OCI-LY1 (cell line): ENCODE results near the gene FKBP1A.

ENCODE experiments used
- H2AFZ ChIP-seq: fragments of 200-600 bp; sonication (generic), shearing (Covaris generic); 2 replicates; pipeline ENCODE4 v1.6.0; 2014; ENCODE audit warnings: antibody characterized with exemption, mild to moderate bottlenecking, low read length
- H3F3A ChIP-seq: fragments of 200-600 bp; sonication (generic), shearing (Covaris generic); 2 replicates; pipeline ENCODE4 v1.6.0; 2014; ENCODE audit warnings: mild to moderate bottlenecking, antibody characterized with exemption, low read length, moderate library complexity; ENCODE audit not compliant: insufficient read depth
- H3K27ac ChIP-seq: fragments of 200-600 bp; sonication (generic); 2 replicates; pipeline ENCODE4 v1.5.1; 2014; ENCODE audit warnings: low read length, mixed run types, mild to moderate bottlenecking, low read depth; ENCODE audit not compliant: poor library complexity, severe bottlenecking
- H3K27me3 ChIP-seq: fragments of 200-600 bp; sonication (generic); 2 replicates; pipeline ENCODE4 v1.6.0; 2014; ENCODE audit warnings: antibody characterized with exemption, mild to moderate bottlenecking, low read length, moderate library complexity; ENCODE audit not compliant: insufficient read depth
- H3K36me3 ChIP-seq: fragments of 200-600 bp; sonication (generic); 2 replicates; pipeline ENCODE4 v1.6.1; 2014; ENCODE audit warnings: mild to moderate bottlenecking, antibody characterized with exemption, low read length, moderate library complexity, mixed read lengths; ENCODE audit not compliant: insufficient read depth
- H3K4me1 ChIP-seq: fragments of 200-600 bp; sonication (generic); 2 replicates; pipeline ENCODE4 v1.5.1; 2014; ENCODE audit warnings: mild to moderate bottlenecking, low read length, moderate library complexity; ENCODE audit not compliant: insufficient read depth, severe bottlenecking
- H3K4me2 ChIP-seq: fragments of 200-600 bp; sonication (generic), shearing (Covaris generic); 2 replicates; pipeline ENCODE4 v1.6.1; 2014; ENCODE audit warnings: low read length
- H3K4me3 ChIP-seq: fragments of 200-600 bp; sonication (generic); 2 replicates; pipeline ENCODE4 v1.5.1; 2014; ENCODE audit warnings: low read length, low read depth, mild to moderate bottlenecking, mixed read lengths; ENCODE audit not compliant: poor library complexity, severe bottlenecking
- H3K79me2 ChIP-seq: fragments of 200-600 bp; shearing (Covaris generic); 2 replicates; pipeline ENCODE4 v1.6.1; 2016; ENCODE audit warnings: mixed run types, low read length, mixed read lengths; ENCODE audit not compliant: insufficient read depth
- H3K9ac ChIP-seq: fragments of 200-600 bp; sonication (generic), shearing (Covaris generic); 2 replicates; pipeline ENCODE4 v1.6.1; 2014; ENCODE audit warnings: mild to moderate bottlenecking, low read length, mixed read lengths
- H3K9me2 ChIP-seq: fragments of 200-600 bp; sonication (generic), shearing (Covaris generic); 2 replicates; pipeline ENCODE4 v1.6.1; 2014; ENCODE audit warnings: low read depth, mild to moderate bottlenecking, low read length, mixed read lengths
- H3K9me3 ChIP-seq: fragments of 200-600 bp; shearing (Covaris generic); 2 replicates; pipeline ENCODE4 v1.6.1; 2014; ENCODE audit warnings: low read length, mixed read lengths
- H4K20me1 ChIP-seq: fragments of 200-600 bp; sonication (generic), shearing (Covaris generic); 2 replicates; pipeline ENCODE4 v1.6.0; 2016; ENCODE audit warnings: mild to moderate bottlenecking, low read length; ENCODE audit not compliant: insufficient read depth
- EZH2 ChIP-seq: fragments of 200-600 bp; sonication (generic), shearing (Covaris generic); IDR thresholded peaks from 2 replicates; pipeline ENCODE4 v1.8.0; 2017; ENCODE audit warnings: borderline replicate concordance, mixed run types, mild to moderate bottlenecking, antibody characterized with exemption, low read length, moderate library complexity, mixed read lengths
- TF ChIP-seq, protein P1 (sequence below): fragments of 200-600 bp; sonication (generic), shearing (Covaris generic); IDR thresholded peaks from 2 replicates; pipeline ENCODE4 v1.5.1; 2017; ENCODE audit warnings: mild to moderate bottlenecking, antibody characterized with exemption, low read length, moderate library complexity, mixed read lengths

FKBP1A gene

DNA sequence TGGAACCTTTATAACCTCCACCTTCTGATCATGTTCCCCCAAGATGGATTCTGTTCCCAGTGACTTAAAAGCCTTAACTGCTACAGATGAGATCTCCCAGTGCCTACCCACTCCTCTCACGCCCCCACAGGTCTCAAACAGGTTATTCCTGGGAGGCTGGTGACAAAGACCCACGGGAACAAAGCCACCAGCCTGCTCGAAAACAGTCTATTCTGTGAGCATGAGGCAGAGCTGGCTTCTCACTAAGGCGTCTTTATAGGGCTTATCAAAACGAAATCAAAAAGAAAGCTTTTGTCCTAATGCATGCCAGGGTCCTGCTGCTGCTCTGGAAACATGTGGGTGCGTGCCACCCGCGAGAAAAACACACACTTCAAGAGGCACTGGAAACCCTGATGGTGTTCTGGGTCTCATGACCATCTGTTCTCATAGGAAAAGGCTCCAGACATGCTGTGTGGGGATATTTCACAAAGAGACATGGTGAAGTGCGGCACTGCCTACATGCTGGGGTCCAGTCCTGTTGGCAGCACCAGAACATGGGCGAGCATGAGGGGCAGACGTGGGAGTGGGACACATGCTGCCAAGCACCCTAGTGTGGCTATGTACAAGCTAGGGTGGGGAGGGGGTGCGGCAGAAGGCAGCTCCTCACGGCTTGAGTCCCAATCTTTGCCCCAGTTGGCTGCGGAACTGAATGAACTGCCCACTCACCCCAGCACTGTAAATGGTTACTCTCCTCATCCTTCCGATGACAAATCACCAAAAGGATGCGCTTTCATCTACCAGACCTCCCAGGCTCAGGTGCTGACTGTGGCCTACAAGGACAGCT is 2.1 kb downstream of the FKBP1A start:
- H4K20me1 ChIP-seq, result 0 out of 2 replicates have a peak, but pooled peaks cover 3% of the 10 kb centered on the region
- peaks cover 50% of the 10 kb centered on the region for H3K4me1 ChIP-seq
- TF ChIP-seq EZH2, result no peak
- TF ChIP-seq, protein P1, sequence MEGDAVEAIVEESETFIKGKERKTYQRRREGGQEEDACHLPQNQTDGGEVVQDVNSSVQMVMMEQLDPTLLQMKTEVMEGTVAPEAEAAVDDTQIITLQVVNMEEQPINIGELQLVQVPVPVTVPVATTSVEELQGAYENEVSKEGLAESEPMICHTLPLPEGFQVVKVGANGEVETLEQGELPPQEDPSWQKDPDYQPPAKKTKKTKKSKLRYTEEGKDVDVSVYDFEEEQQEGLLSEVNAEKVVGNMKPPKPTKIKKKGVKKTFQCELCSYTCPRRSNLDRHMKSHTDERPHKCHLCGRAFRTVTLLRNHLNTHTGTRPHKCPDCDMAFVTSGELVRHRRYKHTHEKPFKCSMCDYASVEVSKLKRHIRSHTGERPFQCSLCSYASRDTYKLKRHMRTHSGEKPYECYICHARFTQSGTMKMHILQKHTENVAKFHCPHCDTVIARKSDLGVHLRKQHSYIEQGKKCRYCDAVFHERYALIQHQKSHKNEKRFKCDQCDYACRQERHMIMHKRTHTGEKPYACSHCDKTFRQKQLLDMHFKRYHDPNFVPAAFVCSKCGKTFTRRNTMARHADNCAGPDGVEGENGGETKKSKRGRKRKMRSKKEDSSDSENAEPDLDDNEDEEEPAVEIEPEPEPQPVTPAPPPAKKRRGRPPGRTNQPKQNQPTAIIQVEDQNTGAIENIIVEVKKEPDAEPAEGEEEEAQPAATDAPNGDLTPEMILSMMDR, result no peak
- no peaks in the 10 kb centered on the region for H3K27me3 ChIP-seq
- no peaks in the 10 kb centered on the region for H3F3A ChIP-seq
- H3K4me3 ChIP-seq, result peak overlapping the region; percentile 87
- peak overlapping the region; percentile 91 for H3K4me2 ChIP-seq
- peak overlapping the region; percentile 63 for H3K27ac ChIP-seq
- H3K9me2 ChIP-seq, result no peaks in the 10 kb centered on the region
- H3K79me2 ChIP-seq, result peaks cover 64% of the 10 kb centered on the region
- peak overlapping the region; percentile 86; the same call in 1 of the 2 replicates for H3K9ac ChIP-seq
- H3K9me3 ChIP-seq, result no peaks in the 10 kb centered on the region
- peaks cover 5% of the 10 kb centered on the region; the same call in 1 of the 2 replicates for H3K36me3 ChIP-seq
- H2AFZ ChIP-seq, result no peak overlapping the region

DNA sequence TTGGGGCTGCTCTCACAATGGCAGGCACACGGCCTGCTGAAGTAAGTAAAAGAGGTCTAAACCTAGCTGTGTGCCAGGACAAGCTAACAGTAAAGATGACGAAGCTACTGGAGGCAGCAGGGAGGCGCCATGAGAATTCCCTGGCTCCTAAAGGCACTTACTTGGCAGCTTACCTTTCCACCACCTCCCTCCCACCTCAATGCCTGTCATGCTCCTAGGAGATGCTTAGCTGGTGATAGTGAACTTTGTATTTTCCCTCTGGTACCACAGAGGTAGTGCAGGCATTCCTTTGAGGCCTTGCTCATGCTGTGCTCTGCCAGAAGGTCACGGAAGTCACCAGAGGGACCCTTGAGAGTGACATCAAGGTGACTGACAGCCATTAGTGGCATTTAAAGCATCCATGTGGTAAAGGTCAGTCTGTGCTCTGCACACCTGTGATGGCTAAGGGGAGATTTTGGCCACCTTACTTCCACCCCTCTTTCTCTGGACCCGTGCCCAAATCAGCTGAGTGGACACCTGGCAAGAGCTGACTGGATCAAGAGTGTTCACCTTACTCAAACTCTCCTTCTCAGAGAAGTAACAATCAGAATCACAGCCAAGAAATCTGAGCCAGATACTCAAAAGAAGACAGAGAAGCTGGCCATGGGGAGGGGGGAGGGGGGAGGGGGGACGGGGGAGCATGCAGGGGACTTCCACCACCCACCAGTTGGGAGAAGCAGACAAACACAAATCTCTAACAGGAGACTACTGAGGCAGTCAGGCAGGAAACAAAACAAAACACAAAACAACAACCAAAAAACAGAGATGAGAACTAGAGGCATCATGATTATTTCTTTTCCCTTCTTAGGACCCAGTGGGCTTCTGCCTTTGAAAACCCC is 2.9 kb downstream of the FKBP1A start:
- Histone ChIP-seq H3K9me2 (no peaks in the 10 kb centered on the region), H3K4me2 (peak overlapping the region; percentile 91), H3F3A (no peaks in the 10 kb centered on the region), H3K79me2 (peaks cover 72% of the 10 kb centered on the region), H3K27me3 (no peaks in the 10 kb centered on the region), H3K27ac (peak overlapping the region; percentile 63), H2AFZ (no peak overlapping the region), H4K20me1 (0 out of 2 replicates have a peak, but pooled peaks cover 3% of the 10 kb centered on the region), H3K36me3 (peaks cover 9% of the 10 kb centered on the region; the same call in 1 of the 2 replicates), H3K9me3 (no peaks in the 10 kb centered on the region), H3K4me3 (peak overlapping the region; percentile 87), H3K9ac (peak overlapping the region; percentile 86; the same call in 1 of the 2 replicates), H3K4me1 (peaks cover 50% of the 10 kb centered on the region)
- TF ChIP-seq, protein P1, result no peak
- TF ChIP-seq EZH2, result no peak

DNA sequence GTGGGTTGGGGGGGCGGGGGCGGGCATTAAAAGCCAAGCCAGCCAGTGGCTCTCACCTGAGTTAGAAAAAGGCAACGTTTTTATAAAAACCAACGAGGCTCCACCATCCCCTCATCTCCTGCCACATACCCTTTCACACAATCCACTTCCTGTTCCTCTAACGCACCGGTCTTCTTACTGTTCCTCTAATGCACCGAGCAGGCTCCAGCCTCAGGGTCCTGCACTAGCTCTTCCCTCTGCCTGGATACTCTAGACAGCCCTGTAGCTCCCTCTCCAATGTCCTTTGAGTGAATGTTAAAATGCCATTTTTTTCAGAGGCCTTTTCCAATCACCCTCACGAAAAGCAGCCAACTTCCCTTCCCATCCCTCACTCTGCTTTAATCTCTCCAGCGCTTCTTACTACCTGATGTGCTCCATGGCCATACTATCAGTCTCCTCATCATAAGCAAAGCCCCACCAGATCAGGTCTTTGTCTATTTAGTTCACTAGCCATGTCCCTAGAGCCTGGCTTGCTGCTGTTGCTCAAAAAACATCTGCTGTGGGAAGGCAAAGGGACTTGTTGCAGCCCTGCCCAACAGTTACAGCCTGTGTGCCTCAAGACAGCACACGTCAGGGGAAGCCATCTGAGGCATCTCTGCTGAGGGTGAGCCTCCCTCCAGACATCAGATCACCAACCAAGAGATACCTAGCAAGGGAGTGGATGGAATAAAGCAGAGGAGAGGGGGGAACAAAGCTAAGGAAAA is 3.9 kb downstream of the FKBP1A start:
- Histone ChIP-seq H3K36me3 (peaks cover 14% of the 10 kb centered on the region; the same call in 1 of the 2 replicates), H3K4me1 (peaks cover 50% of the 10 kb centered on the region), H2AFZ (no peak overlapping the region), H3K9me3 (no peaks in the 10 kb centered on the region), H3K27ac (peak overlapping the region; percentile 55), H3K9me2 (no peaks in the 10 kb centered on the region), H4K20me1 (0 out of 2 replicates have a peak, but pooled peaks cover 3% of the 10 kb centered on the region), H3K79me2 (peaks cover 81% of the 10 kb centered on the region), H3K4me2 (peak overlapping the region; percentile 79), H3K27me3 (no peaks in the 10 kb centered on the region), H3K4me3 (peak overlapping the region; percentile 44), H3K9ac (peak overlapping the region; percentile 41; the same call in 1 of the 2 replicates), H3F3A (no peaks in the 10 kb centered on the region)
- TF ChIP-seq, protein P1, result no peak
- no peak for TF ChIP-seq EZH2
